Tongue (tissue), 2 donors: ENCODE measurements around the gene TBXAS1. TPM values are rescaled to one million over a fixed set of nuclear protein-coding genes. Genes with fewer than 3 reads are reported as not detected.
A peak's percentile ranks its signal among the peaks of the same experiment; 100 is the strongest.
"Not testable (repeated sequence)": the region's sequence is repeated elsewhere in the genome, so short reads cannot be mapped to it uniquely, and the experiment has no call there.

Experiments used
- DNase-seq: peaks from one replicate; pipeline ENCODE4 v3.0.0-alpha.2; 2015
- total RNA-seq: library from RNA; depleted of rRNA; stranded (reverse); fragments of >200 nt; gene quantifications from one replicate; pipeline ENCODE4 v1.2.3, GENCODE V29; 2014

Gene TBXAS1
- total RNA-seq, 1 donor from 2014 or later, result 7.6 TPM

GRCh38 chr7:139893461-139893860 lies 64.4 kb downstream of the TBXAS1 start:
- DNase-seq, result no peak

- DNase-seq, result no peak
Measured at GRCh38 chr7:139893999-139894398, 64.9 kb downstream of the TBXAS1 start.

GRCh38 chr7:139895141-139895829 lies 66.2 kb downstream of the TBXAS1 start:
- no peak for DNase-seq

- DNase-seq, result no peak
Measured at GRCh38 chr7:139896288-139896687, 67.2 kb downstream of the TBXAS1 start.

GRCh38 chr7:139896831-139897230 lies 67.8 kb downstream of the TBXAS1 start:
- DNase-seq, result no peak

GRCh38 chr7:139897422-139898090 lies 68.5 kb downstream of the TBXAS1 start:
- no peak for DNase-seq

GRCh38 chr7:139898483-139898882 lies 69.4 kb downstream of the TBXAS1 start:
- no peak for DNase-seq

GRCh38 chr7:139899328-139899955 lies 70.4 kb downstream of the TBXAS1 start:
- DNase-seq, result no peak

- DNase-seq, result no peak
Measured at GRCh38 chr7:139900326-139900725, 71.3 kb downstream of the TBXAS1 start.

GRCh38 chr7:139901056-139901795 lies 72.2 kb downstream of the TBXAS1 start:
- DNase-seq, result no peak

GRCh38 chr7:139901901-139902300 lies 72.8 kb downstream of the TBXAS1 start:
- no peak for DNase-seq

- no peak for DNase-seq
Measured at GRCh38 chr7:139902436-139903102, 73.5 kb downstream of the TBXAS1 start.

- DNase-seq, result not testable (repeated sequence)
Measured at GRCh38 chr7:139903103-139903477, 74.0 kb downstream of the TBXAS1 start.

- DNase-seq, result no peak
Measured at GRCh38 chr7:139906879-139907278, 77.8 kb downstream of the TBXAS1 start.

GRCh38 chr7:139908792-139909191 lies 79.7 kb downstream of the TBXAS1 start:
- no peak for DNase-seq

GRCh38 chr7:139909379-139910050 lies 80.5 kb downstream of the TBXAS1 start:
- DNase-seq, result peak; percentile 50

GRCh38 chr7:139913021-139913844 lies 84.2 kb downstream of the TBXAS1 start:
- no peak for DNase-seq

GRCh38 chr7:139913845-139914135 lies 84.7 kb downstream of the TBXAS1 start:
- no peak for DNase-seq

GRCh38 chr7:139914306-139915267 lies 85.5 kb downstream of the TBXAS1 start:
- DNase-seq, result no peak
